Psoas muscle (tissue), 8 donors: ENCODE data around the gene ZBTB7C. TPM values are rescaled to one million over a fixed set of nuclear protein-coding genes. Genes with fewer than 3 reads are reported as not detected.

Source experiments
- ATAC-seq, 4 donors: fragments of 200-7000 bp; cut with Tn5 transposase; one replicate each; pipeline ENCODE4 v1.9.1; 2020; ENCODE audit warnings: moderate library complexity in 3 of 4, mild to moderate bottlenecking in 2 of 4
- DNase-seq, 2 donors: peaks; one replicate each; pipeline ENCODE4 v3.0.0-alpha.2; 2020
- H3K27ac ChIP-seq: fragments of 200-600 bp; one replicate; pipeline ENCODE4 v1.8.0; 2022
- H3K27me3 ChIP-seq, 3 donors: fragments of 200-600 bp in 1 of 3; one replicate each; pipeline versions ENCODE4 v1.6.1 to v1.8.0; 2013 to 2022; ENCODE audit warnings: low read length in 2 of 3, mild to moderate bottlenecking in 2 of 3, moderate library complexity in 1 of 3; ENCODE audit not compliant: insufficient read depth in 3 of 3
- H3K36me3 ChIP-seq, 2 donors: fragments of 200-600 bp in 1 of 2; one replicate each; pipeline versions ENCODE4 v1.6.1 to v1.8.0; 2013 to 2022; ENCODE audit warnings: low read depth in 1 of 2, mild to moderate bottlenecking in 1 of 2, moderate library complexity in 1 of 2; ENCODE audit not compliant: insufficient read depth in 1 of 2
- H3K4me1 ChIP-seq: fragments of 200-600 bp; one replicate; pipeline ENCODE4 v1.8.0; 2022
- H3K4me3 ChIP-seq: fragments of 200-600 bp; one replicate; pipeline ENCODE4 v1.8.0; 2022; ENCODE audit warnings: mild to moderate bottlenecking
- H3K9me3 ChIP-seq: fragments of 200-600 bp; one replicate; pipeline ENCODE4 v1.8.0; 2022
- CTCF ChIP-seq: fragments of 200-600 bp; IDR thresholded peaks from one replicate; pipeline ENCODE4 v1.8.0; 2022; ENCODE audit warnings: antibody characterized with exemption
- WGBS, 3 donors: extraction: QIAGEN DNeasy Blood & Tissue Kit; methylation state at CpG; one replicate each; pipeline versions ENCODE4 v1.1.6 to v1.1.7; 2013; 5-methylcytosine and 5-hydroxymethylcytosine counted together
- intact Hi-C, 2 donors: fragments of 100-400 bp; cut with DNase I; formaldehyde crosslinking; loops; one replicate each; pipeline versions ENCODE4 v1.11.0 to v1.14.2; 2022
- polyA plus RNA-seq, 3 donors: library from polyadenylated mRNA; stranded (reverse); fragments of 200-250 nt; gene quantifications; one replicate each; pipeline ENCODE4 v1.2.3, GENCODE V29; 2013
- total RNA-seq, 4 donors: library from RNA; stranded (reverse); fragmentation: NEBNext Ultra II Directional in 2 of 4; extraction: Animal tissue kit (Norgen Biotek cat#: 25700) in 2 of 4; gene quantifications; one replicate each; pipeline versions ENCODE4 v1.2.1 to v1.2.4, GENCODE V29; 2021 to 2023
- donor health status: healthy with polysubstance abuse.
- donor health status: DM: no; HTN: no; CAD: no; lungs with moderate emphysema.
- donor health status: Bipolar disorder and iron deficiency.
- donor health status: healthy.
- donor health status: DM: yes; HTN: yes; CAD: no.
- donor health status: DM: no; HTN: no; CAD: no.
- donor health status: DM: no; HTN: no; CAD: no.
- donor health status: DM: yes; HTN: yes; CAD: no.

Gene ZBTB7C
- total and polyA plus RNA-seq, 7 donors: 0.34 to 2.9 (median 0.78) TPM

- Histone ChIP-seq H3K9me3 (no peaks in the 10 kb centered on the region), H3K36me3 (no peaks in the 10 kb centered on the region), H3K4me3 (no peak overlapping the region), H3K27me3 (no peaks in the 10 kb centered on the region), H3K4me1 (no peaks in the 10 kb centered on the region), H3K27ac (no peak overlapping the region)
- TF ChIP-seq CTCF: no peak
- DNase-seq (no peak), ATAC-seq (no peak)
- intact Hi-C loops: no loop called here
These were observed 254.4 kb downstream of the ZBTB7C start for GRCh38 chr18:48154828-48155227.

- DNase-seq (peak in 1 of 2 donors; percentile 40), ATAC-seq (peak; percentile 40 to 76 (median 60))
- no peak for TF ChIP-seq CTCF
- Histone ChIP-seq H3K9me3 (no peaks in the 10 kb centered on the region), H3K36me3 (no peaks in the 10 kb centered on the region), H3K27me3 (no peaks in the 10 kb centered on the region), H3K4me3 (no peak overlapping the region), H3K27ac (no peak overlapping the region), H3K4me1 (no peaks in the 10 kb centered on the region)
- 76 to 86% (median 79%) methylated on average over 7 of the region's 7 CpGs for WGBS, 3 donors
- intact Hi-C loops: no loop called here
These were observed 255.3 kb downstream of the ZBTB7C start for GRCh38 chr18:48153613-48154481.

- no peak for DNase-seq
- TF ChIP-seq CTCF: no peak
- Histone ChIP-seq H3K4me1 (no peaks in the 10 kb centered on the region), H3K4me3 (no peak overlapping the region), H3K27ac (no peak overlapping the region), H3K27me3 (no peaks in the 10 kb centered on the region), H3K9me3 (no peaks in the 10 kb centered on the region), H3K36me3 (no peaks in the 10 kb centered on the region)
- WGBS, 3 donors: 69 to 77% (median 70%) methylated on average over 4 of the region's 4 CpGs
- ATAC-seq: peak in 2 of 4 donors; percentile 32 to 35
- intact Hi-C loops: no loop called here
These were observed 256.6 kb downstream of the ZBTB7C start for GRCh38 chr18:48152549-48152948.

GRCh38 chr18:48151421-48152065 is 257.6 kb downstream of the ZBTB7C start:
- intact Hi-C loops: no loop called here
- no peak for TF ChIP-seq CTCF
- DNase-seq (no peak), ATAC-seq (peak in 1 of 4 donors; percentile 21)
- H3K27ac ChIP-seq: no peak overlapping the region
- no peaks in the 10 kb centered on the region for H3K27me3 ChIP-seq
- no peaks in the 10 kb centered on the region for H3K36me3 ChIP-seq
- 58 to 79% (median 65%) methylated on average over 11 of the region's 11 CpGs for WGBS, 3 donors
- H3K4me3 ChIP-seq: no peak overlapping the region
- H3K4me1 ChIP-seq: no peaks in the 10 kb centered on the region
- no peaks in the 10 kb centered on the region for H3K9me3 ChIP-seq
